Stimulated activated CD4-positive, alpha-beta T cell treated with anti-CD3 and anti-CD28 coated beads, TNF-alpha, amount 100 ng/mL, for 48 hours (primary cell): ENCODE results near the gene FARSA.
"Not testable (repeated sequence)": the region's sequence is repeated elsewhere in the genome, so short reads cannot be mapped to it uniquely, and the experiment has no call there.

Experiments
- DNase-seq, 3 donors: peaks; one replicate each; pipeline ENCODE4 v3.0.0-alpha.2; 2020; ENCODE audit warnings: low read depth in 3 of 3

FARSA gene

GRCh38 chr19:12953799-12954611, 20.5 kb upstream of the FARSA start:
- no peak for DNase-seq

DNA sequence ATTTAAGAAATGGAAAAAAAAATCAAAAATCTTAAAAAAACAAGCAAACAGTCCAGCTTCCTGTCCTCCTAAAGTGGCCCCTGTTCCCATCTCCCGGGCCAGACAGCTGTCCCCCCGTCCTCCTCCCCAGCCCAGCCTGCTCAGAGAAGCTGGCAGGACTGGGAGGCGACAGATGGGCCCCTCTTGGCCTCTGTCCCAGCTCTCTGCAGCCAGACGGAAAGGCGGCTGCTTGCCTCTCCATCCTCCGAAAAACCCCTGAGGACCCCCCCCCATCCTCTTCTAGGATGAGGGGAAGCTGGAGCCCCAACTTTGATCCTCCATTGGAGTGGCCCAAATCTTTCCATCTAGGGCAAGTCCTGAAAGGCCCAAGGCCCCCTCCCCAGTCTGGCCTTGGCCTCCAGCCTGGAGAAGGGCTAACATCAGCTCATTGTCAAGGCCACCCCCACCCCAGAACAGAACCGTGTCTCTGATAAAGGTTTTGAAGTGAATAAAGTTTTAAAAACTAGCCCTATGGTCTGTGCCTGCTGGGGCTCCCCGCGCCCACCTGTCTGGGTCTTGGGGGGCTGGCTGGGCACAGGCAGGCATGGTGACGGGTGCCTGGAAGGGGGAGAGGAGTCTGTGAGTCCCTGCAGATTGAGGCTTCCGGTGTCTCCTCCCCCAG, 19.8 kb upstream of the FARSA start:
- DNase-seq: no peak

- no peak for DNase-seq
Observed at GRCh38 chr19:12952488-12953137, 19.1 kb upstream of the FARSA start.

GRCh38 chr19:12952050-12952449, 18.5 kb upstream of the FARSA start:
- DNase-seq: not testable (repeated sequence)

- DNase-seq: no peak
Observed at GRCh38 chr19:12949363-12950283, 16.1 kb upstream of the FARSA start.

GRCh38 chr19:12948612-12949362, 15.3 kb upstream of the FARSA start:
- no peak for DNase-seq

GRCh38 chr19:12947702-12948611, 14.4 kb upstream of the FARSA start:
- DNase-seq: no peak

DNA sequence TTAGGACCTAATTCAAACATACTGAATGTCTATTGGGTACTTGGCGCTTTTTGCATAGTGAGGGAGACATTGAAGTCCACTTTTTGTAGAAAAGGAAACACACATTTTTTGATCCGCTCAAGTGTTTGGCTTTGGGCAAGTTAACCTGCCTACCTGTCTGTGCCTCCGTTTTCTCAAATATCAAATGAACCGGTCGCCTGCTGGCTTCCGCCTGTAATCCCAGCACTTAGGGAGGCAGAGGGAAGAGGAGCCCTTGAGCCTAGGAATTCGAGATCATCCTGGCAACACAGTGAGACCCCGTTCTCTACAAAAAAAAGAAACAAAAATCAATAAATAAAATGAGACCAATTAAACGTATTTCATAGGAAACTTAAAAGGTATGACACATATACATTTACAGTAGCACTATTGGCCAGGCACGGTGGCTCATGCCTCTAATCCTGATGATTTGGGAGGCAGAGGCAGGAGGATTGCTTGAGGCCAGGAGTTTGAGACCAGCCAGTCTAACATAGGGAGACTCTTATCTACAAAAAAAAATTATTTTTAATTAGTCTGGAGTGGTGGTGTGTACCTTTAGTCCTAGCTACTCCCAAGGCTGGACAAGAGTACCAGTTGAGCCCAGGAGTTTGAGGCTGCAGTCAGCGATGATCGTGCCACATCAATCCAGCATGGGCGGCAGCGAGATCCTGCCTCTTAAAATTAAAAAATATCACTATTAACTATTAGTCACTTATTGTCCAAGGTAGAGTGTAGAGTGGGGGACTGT, 13.4 kb upstream of the FARSA start:
- no peak for DNase-seq

DNA sequence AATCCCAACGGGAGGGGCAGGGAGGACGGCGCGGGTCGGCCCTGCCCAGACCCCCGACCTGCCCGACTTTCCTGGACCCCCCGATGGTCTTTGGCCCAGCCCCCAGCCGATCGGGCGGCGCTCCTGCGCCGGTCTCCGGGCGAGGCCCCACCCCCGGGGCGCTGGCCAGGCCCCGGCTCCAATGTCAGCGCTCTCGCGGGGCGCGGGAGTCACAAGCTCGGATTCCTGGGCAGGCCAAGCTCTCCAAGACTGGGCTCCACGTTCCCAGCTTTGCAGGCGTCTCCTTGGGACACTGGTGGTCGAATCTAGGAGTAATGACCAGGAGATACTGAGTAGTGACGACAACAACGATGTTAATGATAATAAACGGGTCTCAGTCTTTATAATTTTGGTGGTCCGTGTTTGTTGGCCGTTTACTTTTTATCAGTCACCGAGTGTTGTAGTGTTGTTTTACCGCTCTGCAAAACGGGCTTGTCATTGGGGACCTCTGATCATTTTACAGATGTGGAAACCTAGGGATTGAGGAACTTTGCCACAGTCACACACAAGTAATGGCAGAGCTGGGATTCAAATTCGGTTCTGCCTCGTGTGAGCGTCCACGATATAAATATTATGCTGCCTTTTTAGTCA, 12.7 kb upstream of the FARSA start:
- peak in 1 of 3 donors; percentile 39 for DNase-seq

- peak; percentile 97 to 99 (median 98) for DNase-seq
Observed at GRCh38 chr19:12945479-12946091, 12.1 kb upstream of the FARSA start, which contains the start of gene RAD23A. TSS of gene RAD23A (plus strand) at chr19:12945862. CDS start at chr19:12945949, 87 bp downstream.

DNA sequence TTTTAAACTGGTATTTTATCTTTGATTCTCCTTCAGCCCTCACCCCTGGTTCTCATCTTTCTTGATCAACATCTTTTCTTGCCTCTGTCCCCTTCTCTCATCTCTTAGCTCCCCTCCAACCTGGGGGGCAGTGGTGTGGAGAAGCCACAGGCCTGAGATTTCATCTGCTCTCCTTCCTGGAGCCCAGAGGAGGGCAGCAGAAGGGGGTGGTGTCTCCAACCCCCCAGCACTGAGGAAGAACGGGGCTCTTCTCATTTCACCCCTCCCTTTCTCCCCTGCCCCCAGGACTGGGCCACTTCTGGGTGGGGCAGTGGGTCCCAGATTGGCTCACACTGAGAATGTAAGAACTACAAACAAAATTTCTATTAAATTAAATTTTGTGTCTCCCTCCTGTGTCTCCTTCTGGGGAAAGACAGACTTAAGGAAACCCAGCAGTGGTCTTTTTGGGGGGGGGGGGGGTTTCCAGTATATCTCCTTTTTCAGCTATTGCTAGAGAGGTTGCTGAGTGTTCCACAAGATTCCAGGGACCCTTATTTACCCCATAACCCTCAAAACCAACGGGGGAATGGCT, 10.7 kb upstream of the FARSA start:
- DNase-seq: no peak

DNA sequence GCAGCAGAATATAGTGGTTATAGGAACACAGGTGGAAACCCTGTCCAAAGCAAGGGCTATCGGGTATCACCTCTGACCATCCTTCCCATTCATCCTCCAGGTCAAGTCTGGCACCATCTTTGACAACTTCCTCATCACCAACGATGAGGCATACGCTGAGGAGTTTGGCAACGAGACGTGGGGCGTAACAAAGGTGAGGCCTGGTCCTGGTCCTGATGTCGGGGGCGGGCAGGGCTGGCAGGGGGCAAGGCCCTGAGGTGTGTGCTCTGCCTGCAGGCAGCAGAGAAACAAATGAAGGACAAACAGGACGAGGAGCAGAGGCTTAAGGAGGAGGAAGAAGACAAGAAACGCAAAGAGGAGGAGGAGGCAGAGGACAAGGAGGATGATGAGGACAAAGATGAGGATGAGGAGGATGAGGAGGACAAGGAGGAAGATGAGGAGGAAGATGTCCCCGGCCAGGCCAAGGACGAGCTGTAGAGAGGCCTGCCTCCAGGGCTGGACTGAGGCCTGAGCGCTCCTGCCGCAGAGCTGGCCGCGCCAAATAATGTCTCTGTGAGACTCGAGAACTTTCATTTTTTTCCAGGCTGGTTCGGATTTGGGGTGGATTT, 10.0 kb upstream of the FARSA start:
- DNase-seq: no peak

GRCh38 chr19:12940897-12941296, 7.4 kb upstream of the FARSA start:
- DNase-seq: no peak

- no peak for DNase-seq
Observed at GRCh38 chr19:12939975-12940423, 6.5 kb upstream of the FARSA start.

- no peak for DNase-seq
Observed at GRCh38 chr19:12938779-12939601, 5.5 kb upstream of the FARSA start.
